Occipital lobe (tissue), 2 donors: ENCODE measurements around the gene SNTG2. TPM values are rescaled to one million over a fixed set of nuclear protein-coding genes. Genes with fewer than 3 reads are reported as not detected.

Experiments used
- DNase-seq: peaks from one replicate; lab custom pipeline; 2025; lab: John Stamatoyannopoulos, UW
- total RNA-seq: library from RNA; depleted of rRNA; stranded (reverse); fragments of >200 nt; gene quantifications from one replicate; pipeline ENCODE4 v1.2.3, GENCODE V29; 2014

Gene SNTG2
- total RNA-seq, 1 donor from 2014 or later, result 4.1 TPM

GRCh38 chr2:1137913-1138391, 187.3 kb downstream of the SNTG2 start:
- no peak for DNase-seq

DNA sequence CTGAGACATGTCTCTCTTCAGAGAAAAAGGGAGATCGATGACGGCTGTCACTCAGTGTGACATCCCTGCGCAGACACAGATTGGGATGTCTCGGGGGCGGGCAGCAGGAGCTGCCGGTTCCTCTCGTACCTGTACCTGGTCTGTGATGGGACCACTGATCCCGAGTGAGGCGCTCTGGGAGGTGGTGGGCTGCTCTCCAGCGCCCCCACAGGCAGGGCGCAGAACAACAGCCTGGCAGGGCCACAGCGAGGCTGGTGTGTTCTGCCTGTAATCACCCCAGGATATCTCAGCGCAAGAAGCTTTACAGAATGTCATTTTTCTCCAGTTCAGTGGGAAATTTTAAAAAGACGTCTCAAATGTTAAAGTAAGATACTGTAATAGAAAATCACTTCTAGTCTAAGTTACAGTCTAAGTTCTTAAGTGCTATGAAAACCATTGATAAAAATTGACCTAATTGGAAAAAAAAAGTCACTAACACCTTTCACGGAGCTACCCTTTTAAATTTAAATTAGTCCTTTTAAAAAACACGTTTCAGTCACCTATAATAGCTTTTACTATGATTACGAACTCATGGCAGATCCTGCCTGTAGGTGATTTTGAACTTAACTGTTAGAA, 189.8 kb downstream of the SNTG2 start:
- no peak for DNase-seq

DNA sequence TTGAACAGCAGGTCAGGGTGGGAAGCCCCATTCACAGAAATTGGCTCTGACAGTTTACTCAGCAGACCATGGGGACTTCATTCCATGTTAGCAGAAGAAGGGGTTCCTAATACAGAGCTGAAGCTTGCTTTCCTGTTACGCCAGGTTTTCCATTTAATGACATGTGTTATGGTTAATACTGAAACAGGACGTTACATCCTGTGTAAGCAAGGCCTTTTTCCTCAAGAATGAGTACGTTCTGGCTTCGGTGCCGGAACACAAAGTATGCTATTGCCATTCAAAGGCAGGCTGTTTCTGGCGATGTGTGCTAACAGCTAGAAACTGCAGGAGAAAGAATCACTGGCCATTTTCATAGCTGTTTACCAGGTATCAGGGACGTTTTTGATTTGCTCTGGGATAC, 190.4 kb downstream of the SNTG2 start:
- DNase-seq, result no peak

GRCh38 chr2:1143129-1143528, 192.5 kb downstream of the SNTG2 start:
- no peak for DNase-seq

- no peak for DNase-seq
Measured at GRCh38 chr2:1147873-1148612, 197.4 kb downstream of the SNTG2 start.

- no peak for DNase-seq
Measured at GRCh38 chr2:1150724-1151511, 200.3 kb downstream of the SNTG2 start.

GRCh38 chr2:1152375-1152774, 201.7 kb downstream of the SNTG2 start:
- no peak for DNase-seq

GRCh38 chr2:1153920-1154319, 203.3 kb downstream of the SNTG2 start:
- DNase-seq, result no peak

- no peak for DNase-seq
Measured at GRCh38 chr2:1154710-1155594, 204.3 kb downstream of the SNTG2 start.

- DNase-seq, result no peak
Measured at GRCh38 chr2:1156059-1156458, 205.4 kb downstream of the SNTG2 start.

DNA sequence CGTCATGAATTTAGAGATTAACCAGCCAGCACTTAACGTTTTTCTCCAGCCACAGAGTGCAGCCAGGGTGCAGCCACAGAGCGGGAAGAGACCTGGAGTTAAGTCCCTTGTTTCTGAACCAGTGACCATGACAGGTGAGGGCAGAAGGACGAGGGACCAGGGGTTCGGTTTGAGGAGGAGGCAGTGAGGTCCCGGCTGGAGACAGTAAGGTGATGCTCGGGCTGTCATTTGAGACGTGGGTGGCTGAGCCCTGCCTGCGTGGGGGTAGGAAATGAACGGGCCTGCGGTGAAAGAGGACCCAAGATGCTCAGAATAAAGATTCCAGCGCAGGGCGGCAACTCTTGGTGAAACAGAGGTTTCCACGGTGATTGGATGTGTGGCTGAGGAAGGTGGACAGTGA, 205.9 kb downstream of the SNTG2 start:
- DNase-seq, result no peak

- no peak for DNase-seq
Measured at GRCh38 chr2:1157107-1157506, 206.5 kb downstream of the SNTG2 start.

GRCh38 chr2:1159013-1159412, 208.4 kb downstream of the SNTG2 start:
- DNase-seq, result no peak

DNA sequence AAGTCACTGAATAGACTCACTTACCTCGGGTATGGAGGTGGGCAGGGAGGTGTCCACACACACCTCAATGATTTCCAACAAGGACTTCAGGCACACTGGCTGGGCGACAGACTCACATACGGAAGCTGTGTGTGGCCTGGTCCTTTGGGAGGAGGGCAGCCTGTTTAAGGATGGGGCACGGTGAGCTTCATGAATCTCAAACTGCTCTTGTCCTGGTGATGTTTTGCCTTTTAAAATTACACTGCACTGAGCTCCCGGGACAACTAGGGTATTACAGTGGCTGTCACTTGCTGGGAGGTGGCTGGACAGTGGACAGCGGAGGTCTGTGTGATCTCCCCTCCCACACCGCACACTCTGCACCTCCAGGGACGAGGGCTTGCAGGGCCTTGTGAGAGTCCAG, 211.6 kb downstream of the SNTG2 start:
- DNase-seq, result no peak

DNA sequence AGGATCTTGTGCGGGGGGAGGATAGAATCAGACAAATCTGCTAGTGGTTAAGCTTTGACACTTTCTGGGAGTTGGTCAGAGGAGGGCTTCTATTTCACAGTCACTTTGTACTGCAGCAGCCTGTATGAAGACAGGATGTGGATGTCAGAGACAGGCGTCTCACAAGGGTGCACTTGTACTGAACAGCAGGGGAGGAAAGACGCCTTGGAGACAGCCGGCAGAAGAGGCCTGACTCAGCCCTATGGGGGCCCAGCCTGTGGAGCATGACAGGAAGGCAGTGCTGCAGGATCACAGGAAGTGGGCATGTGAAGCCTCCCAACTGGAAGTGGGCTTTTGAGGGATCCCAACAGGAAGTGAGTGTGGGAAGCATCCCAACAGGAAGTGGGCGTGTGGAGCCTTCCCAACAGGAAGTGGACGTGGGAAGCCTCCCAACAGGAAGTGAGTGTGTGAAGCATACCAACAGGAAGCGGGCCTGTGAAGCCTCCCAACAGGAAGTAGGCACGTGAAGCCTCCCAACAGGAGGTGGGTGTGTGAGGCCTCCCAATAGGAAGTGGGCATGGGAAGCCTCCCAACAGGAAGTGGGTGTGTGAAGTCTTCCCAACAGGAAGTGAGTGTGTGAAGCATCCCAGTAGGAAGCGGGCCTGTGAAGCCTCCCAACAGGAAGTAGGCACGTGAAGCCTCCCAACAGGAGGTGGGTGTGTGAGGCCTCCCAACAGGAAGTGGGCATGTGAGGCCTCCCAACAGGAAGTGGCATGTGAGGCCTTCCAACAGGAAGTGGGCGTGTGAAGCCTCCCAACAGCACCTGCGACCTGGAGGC, 212.3 kb downstream of the SNTG2 start:
- DNase-seq, result no peak

DNA sequence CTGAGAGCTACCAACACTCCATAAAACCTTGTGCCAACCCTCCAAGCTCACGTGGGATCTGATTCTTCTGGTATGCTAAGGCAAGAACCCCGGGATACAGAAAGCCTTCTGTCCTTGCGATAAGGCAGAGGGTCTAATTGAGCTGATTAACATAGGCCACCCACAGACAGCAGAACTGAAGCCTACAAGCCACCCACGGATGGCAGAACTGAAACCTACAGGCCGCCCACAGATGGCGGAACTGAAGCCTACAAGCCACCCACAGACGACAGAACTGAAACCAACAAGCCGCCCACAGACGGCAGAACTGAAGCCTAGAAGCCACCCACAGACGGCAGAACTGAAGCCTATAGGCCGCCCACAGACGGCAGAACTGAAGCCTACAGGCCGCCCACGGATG, 216.3 kb downstream of the SNTG2 start:
- no peak for DNase-seq

GRCh38 chr2:1168846-1169245, 218.2 kb downstream of the SNTG2 start:
- no peak for DNase-seq

GRCh38 chr2:1169291-1169949, 218.8 kb downstream of the SNTG2 start:
- DNase-seq, result no peak

- DNase-seq, result no peak
Measured at GRCh38 chr2:1170241-1170640, 219.6 kb downstream of the SNTG2 start.

GRCh38 chr2:1170711-1171110, 220.1 kb downstream of the SNTG2 start:
- DNase-seq, result no peak
